ENCODE results near the gene KCNE5.
"Not testable (repeated sequence)": the region's sequence is repeated elsewhere in the genome, so short reads cannot be mapped to it uniquely, and the experiment has no call there.

The KCNE5 gene

DNA sequence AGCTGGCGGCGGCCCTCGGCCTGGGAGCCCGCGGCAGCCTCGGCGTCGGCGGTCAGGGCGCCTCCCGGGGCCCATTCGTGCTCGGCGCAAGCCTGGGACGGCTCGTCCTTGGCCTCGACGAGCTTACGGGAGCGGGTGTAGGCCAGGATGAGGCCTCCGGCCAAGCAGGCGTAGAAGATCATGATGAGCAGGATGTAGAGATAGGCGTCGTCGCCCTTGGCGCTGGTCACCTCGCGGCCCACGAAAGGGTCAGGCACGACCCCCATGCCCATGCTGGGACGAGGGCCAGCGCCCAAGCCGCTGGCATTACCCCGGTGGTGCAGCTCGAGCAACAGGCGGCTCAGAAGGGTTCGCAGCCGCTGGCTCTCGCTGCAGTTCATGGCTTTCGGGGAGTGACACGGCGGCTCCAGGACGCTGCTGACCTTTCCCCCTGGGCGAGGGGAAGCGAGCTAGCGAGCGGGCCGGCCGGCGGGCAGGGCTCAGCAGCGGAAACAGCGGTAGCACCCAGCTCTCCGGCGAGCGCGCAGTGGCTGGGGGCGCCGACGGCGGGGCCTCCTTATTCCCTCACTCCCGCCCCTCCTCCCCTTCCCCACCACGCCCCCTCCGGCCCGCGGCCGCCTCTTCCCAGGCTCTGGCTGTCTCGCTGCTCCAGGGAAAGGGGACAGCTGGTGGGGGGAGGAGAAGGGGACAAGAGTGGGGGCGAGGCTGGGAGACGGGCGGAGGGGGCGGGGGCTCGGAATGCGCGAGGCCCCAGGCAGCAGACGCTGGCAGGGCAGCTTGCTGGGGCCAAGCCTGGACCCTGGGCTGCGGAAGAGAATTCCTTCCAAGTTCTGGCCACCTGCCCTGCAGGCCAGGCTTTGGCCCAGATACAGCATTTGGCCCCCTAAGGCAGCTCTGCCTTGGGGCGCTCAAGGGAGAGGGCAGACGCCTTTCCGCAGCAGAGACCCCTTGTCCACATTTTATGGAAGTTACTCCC lies at the start of gene KCNE5:
Gene KCNE5 (minus strand): TSS at position 532 of the 976 bp plus-strand sequence. CDS start 152 bp downstream, at position 380.
- DNase-seq (ENCODE audit: low read depth in 3 of 3) = no peak

DNA sequence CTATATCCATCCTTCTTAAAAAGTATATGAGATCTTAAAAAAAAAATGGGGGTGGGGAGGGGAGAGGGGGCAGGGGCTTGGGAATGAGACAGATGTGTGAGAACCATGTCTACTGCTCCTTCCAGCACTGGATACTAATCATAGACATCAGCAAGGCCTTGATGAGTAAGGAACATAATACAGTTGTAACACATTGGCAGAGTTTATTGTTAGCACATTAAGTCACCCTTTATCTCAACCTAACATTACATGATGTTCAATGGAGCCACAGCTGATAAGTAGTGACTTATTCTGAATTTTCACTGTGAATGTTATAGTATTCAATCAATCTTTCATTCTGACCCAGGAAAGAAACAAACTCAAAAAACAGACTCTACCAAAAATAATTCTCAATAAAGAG lies 47.3 kb upstream of the KCNE5 start:
- DNase-seq (ENCODE audit: low read depth in 3 of 3) = no peak

DNA sequence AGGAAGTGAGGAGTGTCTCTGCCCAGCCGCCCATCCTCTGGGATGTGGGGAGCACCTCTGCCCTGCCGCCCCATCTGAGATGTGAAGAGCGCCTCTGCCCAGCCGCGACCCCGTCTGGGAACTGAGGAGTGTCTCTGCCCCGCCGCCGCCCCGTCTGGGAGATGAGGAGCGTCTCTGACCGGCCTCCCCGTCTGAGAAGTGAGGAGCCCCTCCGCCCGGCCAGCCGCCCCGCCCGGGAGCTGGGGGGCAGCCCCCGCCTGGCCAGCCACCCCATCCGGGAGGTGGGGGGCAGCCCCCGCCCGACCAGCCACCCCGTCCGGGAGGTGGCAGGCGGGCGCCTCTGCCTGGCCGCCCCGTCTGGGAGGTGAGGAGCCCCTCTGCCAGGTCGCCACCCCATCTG lies 46.2 kb upstream of the KCNE5 start:
- DNase-seq (ENCODE audit: low read depth in 3 of 3) = not testable (repeated sequence)

DNA sequence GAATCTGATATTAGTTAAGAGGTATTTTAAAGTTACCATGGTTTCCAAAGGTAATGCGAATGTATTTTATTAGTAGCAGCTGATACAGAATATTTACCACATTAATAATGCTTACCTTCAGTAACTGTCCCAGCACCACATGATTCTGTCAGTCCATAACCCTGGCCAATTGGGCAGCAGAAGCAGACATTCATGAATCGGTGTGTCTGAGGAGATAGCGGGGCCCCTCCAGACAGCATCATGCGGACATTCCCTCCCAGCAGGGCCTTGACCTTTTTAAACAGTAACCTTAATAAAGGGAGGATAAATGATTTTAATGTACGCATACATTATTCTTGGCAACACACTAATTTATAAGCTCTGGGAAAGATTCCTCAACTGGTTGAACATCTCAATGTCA lies 43.0 kb upstream of the KCNE5 start:
- no peak for DNase-seq (ENCODE audit: low read depth in 3 of 3)

GRCh38 chrX:109660435-109661143 lies 35.6 kb upstream of the KCNE5 start:
- no peak for DNase-seq (ENCODE audit: low read depth in 3 of 3)

DNA sequence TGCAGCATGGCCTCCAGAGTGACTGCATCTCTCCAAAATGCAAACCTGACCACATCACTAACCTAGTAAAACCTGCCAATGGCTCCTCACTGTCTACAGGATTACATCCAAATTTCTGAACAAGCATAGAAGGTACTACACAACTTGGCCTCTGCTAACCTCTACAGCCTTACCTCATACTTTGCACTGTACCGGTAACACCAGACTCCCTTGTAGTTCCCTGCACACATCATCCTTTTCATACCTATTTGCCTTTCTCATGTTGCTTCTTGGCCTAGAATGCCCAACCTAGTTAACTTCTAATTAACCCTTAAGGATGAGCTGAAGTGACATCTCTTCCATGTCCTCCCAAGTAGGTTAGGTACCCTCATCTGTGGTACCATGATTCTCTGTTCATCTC lies 33.4 kb upstream of the KCNE5 start:
- DNase-seq (ENCODE audit: low read depth in 3 of 3) = no peak

DNA sequence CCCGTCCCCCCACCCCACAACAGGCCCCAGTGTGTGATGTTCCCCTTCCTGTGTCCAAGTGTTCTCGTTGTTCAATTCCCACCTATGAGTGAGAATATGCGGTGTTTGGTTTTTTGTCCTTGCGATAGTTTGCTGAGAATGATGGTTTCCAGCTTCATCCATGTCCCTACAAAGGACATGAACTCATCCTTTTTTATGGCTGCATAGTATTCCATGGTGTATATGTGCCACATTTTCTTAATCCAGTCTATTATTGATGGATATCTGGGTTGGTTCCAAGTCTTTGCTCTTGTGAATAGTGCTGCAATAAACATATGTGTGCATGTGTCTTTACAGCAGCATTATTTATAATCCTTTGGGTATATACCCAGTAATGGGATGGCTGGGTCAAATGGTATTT lies 32.4 kb upstream of the KCNE5 start:
- not testable (repeated sequence) for DNase-seq (ENCODE audit: low read depth in 3 of 3)

DNA sequence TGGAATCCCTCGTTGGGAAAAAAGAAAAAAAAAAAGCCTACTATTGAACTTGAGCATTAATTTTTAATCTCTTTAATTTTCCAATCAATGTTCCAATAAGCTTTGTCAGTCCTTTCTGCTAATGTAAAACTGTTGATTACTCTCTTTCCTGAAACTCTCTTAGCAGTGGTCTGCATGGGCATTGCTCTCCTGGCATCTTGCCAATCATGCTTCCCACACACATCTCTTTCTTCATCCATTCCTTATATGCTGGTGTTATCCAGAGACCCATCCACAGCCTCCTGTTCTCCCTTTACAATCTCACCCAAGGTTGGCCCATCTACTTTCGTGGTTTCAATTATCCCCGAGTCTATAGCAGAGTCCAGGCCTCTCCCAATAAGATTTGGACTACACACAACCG lies 31.8 kb upstream of the KCNE5 start:
- no peak for DNase-seq (ENCODE audit: low read depth in 3 of 3)

DNA sequence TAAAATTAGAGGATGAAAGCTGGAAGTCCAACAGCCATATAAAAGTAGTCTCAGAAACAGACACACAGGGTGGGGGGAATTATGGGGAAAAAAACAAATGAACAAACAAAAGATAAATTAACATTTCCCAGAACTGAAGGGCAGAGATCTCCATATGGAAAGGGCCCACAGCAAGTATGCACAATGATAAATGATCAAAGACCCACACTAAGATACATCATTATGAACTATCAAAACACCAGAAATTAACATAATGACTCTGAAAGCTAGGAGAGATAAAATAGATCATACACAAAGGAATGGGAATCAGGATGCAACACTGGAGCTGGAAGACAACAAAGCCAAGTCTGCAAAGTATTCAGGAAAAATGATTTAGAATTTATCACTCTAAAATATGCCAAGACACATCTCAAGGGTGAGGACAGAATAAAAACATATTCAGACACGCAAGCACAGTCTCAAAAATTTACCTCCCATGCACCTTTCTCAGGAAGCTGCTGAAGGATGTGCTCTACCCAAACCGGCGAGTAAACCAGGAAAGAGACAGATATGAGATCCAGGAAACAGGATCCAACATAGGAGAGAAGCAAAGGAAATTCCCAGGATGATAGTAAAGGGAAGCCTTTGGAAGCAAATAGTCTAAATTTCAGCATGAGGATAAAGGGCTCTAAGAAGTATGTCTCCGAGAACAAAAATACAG lies 30.7 kb upstream of the KCNE5 start:
- DNase-seq (ENCODE audit: low read depth in 3 of 3) = no peak

DNA sequence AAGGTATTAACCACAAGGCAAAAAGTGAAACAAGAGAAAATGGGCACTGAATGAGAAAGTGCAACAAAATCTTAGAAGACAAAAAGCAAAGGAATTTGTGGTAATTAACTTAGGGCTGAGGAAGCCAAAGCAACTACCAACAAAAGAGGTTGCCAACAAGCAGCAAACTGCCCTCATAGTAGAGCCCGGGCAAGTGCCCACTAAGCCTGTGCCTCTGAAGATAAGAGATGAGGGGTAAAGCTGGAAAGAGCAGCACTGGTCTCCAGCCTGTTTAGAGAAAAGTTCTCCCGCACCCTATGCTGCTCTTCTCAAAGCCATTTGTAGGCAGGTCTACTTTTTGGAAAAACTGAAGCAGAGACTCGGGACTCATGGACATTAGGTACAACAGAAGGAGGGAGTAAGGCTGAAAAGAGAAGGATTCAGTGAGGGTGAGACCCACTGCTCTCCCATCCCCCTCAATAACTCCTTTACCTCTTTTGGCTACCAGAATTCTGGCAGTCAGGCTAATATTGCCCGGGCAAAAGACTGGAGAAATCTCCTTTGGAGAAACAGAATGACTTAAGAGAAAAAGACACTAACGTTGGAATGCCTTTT lies 29.6 kb upstream of the KCNE5 start:
- no peak for DNase-seq (ENCODE audit: low read depth in 3 of 3)

DNA sequence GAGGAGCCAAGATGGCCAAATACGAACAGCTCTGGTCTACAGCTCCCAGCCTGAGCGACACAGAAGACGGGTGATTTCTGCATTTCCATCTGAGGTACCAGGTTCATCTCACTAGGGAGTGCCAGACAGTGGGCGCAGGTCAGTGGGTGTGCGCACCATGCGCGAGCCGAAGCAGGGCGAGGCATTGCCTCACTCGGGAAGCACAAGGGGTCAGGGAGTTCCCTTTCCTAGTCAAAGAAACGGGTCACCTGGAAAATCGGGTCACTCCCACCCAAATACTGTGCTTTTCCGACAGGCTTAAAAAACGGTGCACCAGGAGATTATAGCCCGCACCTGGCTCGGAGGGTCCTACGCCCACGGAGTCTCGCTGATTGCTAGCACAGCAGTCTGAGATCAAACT lies 19.7 kb upstream of the KCNE5 start:
- not testable (repeated sequence) for DNase-seq (ENCODE audit: low read depth in 3 of 3)

GRCh38 chrX:109643687-109644086 lies 18.7 kb upstream of the KCNE5 start:
- DNase-seq (ENCODE audit: low read depth in 3 of 3) = no peak

DNA sequence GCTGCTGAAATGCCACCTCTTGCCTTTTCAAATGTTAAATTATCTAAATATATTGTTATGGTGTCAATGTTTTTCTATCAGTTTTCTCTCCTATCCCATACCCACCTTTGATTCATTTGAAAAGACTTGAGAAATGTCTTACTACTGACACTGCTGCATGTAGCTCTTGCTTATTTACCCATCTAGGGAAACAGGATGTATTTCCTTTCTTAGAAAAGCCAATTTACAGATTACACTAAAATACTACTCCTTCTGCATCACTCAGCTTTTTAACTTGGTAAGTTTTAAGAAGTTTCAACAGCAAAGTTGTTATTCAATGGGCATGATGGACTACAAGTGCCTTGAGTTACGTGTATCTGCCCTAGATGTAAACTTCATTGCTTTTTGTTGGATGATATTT lies 13.2 kb upstream of the KCNE5 start:
- no peak for DNase-seq (ENCODE audit: low read depth in 3 of 3)

GRCh38 chrX:109637477-109637876 lies 12.5 kb upstream of the KCNE5 start:
- not testable (repeated sequence) for DNase-seq (ENCODE audit: low read depth in 3 of 3)

DNA sequence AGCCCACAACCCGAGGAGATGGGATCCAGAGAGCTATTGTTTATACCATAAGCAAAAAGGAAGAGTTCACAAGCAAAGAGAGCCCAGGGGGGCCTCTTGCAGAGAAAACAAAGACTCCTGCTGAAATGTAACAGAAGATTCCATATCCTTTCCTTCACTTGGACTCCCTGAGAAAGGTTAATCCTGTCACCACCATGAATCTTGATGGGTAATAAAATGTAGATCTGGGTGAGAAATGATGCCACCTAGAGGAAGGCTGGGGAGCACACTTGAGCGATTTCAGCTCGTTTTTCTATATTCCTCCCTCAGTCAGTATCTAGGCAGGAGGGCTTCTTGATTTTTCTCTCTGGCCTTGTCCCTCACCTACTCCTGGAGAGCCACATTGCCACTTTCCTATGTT lies 10.2 kb upstream of the KCNE5 start:
- no peak for DNase-seq (ENCODE audit: low read depth in 3 of 3)

- DNase-seq (ENCODE audit: low read depth in 3 of 3) = no peak
These were observed 8.0 kb upstream of the KCNE5 start for GRCh38 chrX:109632906-109633504.

- DNase-seq (ENCODE audit: low read depth in 3 of 3) = no peak
These were observed 4.3 kb upstream of the KCNE5 start for GRCh38 chrX:109629310-109629709.

- DNase-seq (ENCODE audit: low read depth in 3 of 3) = no peak
These were observed 1.7 kb upstream of the KCNE5 start for GRCh38 chrX:109626637-109627036.

DNA sequence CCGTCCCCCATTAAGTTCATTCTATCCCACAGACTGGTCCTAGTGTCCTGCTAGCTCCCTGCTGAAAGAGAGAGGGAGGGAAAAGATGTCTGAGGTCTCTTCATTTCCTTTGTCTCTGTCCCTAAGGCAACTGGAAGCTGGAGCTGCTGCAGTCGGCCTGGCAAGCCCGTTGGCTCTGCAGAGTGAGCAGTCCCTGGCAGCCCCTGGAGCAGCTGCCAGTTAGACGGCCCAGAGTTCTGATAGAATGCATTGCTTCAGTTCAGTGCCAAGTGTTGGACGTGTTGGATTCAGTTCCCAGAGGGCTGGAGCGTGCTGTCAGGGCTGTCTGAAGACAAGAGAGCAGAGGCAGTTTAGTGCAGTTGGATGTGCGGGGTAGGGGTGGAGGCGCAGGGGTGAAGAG lies 975 bp downstream of the KCNE5 start:
- DNase-seq (ENCODE audit: low read depth in 3 of 3) = no peak

DNA sequence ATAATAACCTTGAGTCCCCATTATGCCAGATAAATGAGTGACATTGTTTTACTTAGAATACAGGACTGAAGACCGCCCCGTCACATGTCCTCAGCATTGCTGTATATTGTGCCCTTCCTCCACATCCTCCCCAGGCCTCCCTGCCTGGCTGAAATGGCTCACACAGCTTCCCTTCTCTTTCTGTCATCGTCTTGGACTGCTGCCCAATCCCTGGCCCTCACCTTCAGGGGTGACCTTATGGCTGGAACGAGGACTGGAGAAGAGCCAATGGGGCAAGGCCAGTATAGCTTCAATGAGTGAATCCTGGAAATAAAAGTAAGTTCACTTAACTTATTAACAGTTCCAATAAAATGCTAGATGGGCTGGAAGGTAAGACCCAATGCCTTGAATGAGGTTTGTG lies 2.7 kb downstream of the KCNE5 start:
- DNase-seq (ENCODE audit: low read depth in 3 of 3) = no peak

DNA sequence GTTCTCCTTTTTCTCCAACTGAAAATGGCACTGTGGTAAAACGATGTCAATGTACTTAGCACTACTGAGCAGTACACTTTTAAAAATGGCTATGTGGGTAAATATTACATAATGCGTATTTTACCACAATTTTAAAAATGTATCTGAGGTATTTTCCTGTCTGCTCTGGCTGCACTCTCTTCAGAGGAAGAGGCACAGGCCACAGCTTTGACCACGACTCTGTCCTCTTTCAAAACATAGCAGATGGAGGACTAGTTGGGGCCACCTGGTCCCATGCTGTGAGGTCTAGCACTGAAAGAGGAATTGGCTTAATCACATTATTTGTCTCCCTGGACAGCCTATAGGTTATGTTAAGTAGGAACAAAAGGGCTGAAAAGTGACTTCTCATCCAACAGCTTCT lies 5.2 kb downstream of the KCNE5 start:
- no peak for DNase-seq (ENCODE audit: low read depth in 3 of 3)

DNA sequence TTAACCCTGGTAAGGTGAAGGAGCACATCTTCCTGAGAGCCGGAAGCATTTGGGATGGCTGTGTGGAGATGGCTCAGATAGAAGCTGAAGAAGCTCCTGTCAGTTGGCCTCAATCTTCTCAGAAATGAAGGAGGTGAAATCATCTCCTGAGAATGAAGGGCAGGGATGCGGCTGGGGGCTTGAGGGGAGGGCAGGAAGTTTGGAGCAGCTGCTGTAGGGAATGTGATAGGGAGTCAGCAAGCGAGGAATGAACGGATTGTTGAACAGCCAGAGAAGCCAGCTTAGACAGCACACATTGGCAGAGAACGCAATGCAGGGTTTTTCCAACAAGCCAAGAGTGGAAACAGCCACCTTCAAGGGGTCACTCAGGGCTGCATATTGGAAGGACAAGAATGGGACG lies 10.0 kb downstream of the KCNE5 start:
- DNase-seq (ENCODE audit: low read depth in 3 of 3) = no peak

Data from stimulated activated CD4-positive, alpha-beta T cell treated with anti-CD3 and anti-CD28 coated beads, TNF-alpha, amount 100 ng/mL, for 48 hours (primary cell).